ENCODE results near the gene NRG3.

Gene NRG3

GRCh38 chr10:82565197-82565575 is 690.2 kb downstream of the NRG3 start:
- no peak for TF ChIP-seq CTCF (conservative IDR thresholded peaks at IDR 0.05)
- H3K27ac ChIP-seq: no peak overlapping the region

- no peak overlapping the region for H3K27ac ChIP-seq
- TF ChIP-seq CTCF (conservative IDR thresholded peaks at IDR 0.05): no peak
Measured at GRCh38 chr10:82572744-82573143, 697.8 kb downstream of the NRG3 start.

- H3K27ac ChIP-seq: no peak overlapping the region
- TF ChIP-seq CTCF (conservative IDR thresholded peaks at IDR 0.05): no peak
Measured at GRCh38 chr10:82574081-82574480, 699.1 kb downstream of the NRG3 start.

GRCh38 chr10:82575318-82575717 is 700.3 kb downstream of the NRG3 start:
- no peak for TF ChIP-seq CTCF (conservative IDR thresholded peaks at IDR 0.05)
- no peak overlapping the region for H3K27ac ChIP-seq

- no peak overlapping the region for H3K27ac ChIP-seq
- no peak for TF ChIP-seq CTCF (conservative IDR thresholded peaks at IDR 0.05)
Measured at GRCh38 chr10:82576093-82576492, 701.1 kb downstream of the NRG3 start.

GRCh38 chr10:82581940-82582339 is 706.9 kb downstream of the NRG3 start:
- no peak for TF ChIP-seq CTCF (conservative IDR thresholded peaks at IDR 0.05)
- no peak overlapping the region for H3K27ac ChIP-seq

GRCh38 chr10:82591421-82591820 is 716.4 kb downstream of the NRG3 start:
- no peak for TF ChIP-seq CTCF (conservative IDR thresholded peaks at IDR 0.05)
- H3K27ac ChIP-seq: no peak overlapping the region

GRCh38 chr10:82597840-82598239 is 722.8 kb downstream of the NRG3 start:
- no peak overlapping the region for H3K27ac ChIP-seq
- no peak for TF ChIP-seq CTCF (conservative IDR thresholded peaks at IDR 0.05)

Measured in VCaP (cell line).